Sigmoid colon (tissue), 4 donors: ENCODE measurements around the gene RAPGEF2.

Experiments used
- EP300 ChIP-seq, 4 donors: sonication (generic); formaldehyde crosslinking; IDR thresholded peaks; one replicate each; pipeline ENCODE4 v1.6.1; 2017; ENCODE audit warnings: antibody characterized with exemption in 4 of 4
- POLR2A ChIP-seq, 2 donors: fragments of 450-650 bp; IDR thresholded peaks; one replicate each; pipeline ENCODE4 v1.6.1; 2016; ENCODE audit warnings: antibody characterized with exemption in 2 of 2, mild to moderate bottlenecking in 2 of 2, moderate library complexity in 2 of 2
- TF ChIP-seq, protein P1 (sequence below), 4 experiments: fragments of 450-650 bp in 3 of 4; fragments of 200-600 bp in 1 of 4; IDR thresholded peaks; one replicate each; pipeline ENCODE4 v1.5.1; 2016 to 2019; ENCODE audit warnings: antibody characterized with exemption in 4 of 4, mild to moderate bottlenecking in 3 of 4, moderate library complexity in 2 of 4

DNA sequence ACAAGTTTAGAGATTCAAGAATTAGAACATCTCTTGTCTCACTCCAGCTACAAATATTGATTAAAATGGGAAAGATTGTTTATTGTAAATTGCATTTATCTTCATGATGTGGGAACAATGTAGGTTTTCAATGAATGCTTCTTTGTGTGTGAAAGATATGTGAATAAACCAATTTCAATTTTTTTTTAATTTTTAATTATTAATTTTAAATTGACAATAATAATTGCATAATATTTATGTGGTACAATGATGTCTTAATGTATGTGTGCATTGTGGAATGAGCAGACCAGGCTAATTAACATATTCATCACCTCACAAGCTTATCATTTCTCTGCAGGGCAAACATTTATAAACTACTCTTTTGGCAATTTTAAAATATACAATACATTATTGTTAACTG, 281.1 kb downstream of the RAPGEF2 start:
- TF ChIP-seq POLR2A (IDR thresholded peaks at IDR 0.05) (no peak), EP300 (IDR thresholded peaks at IDR 0.05) (no peak)
- TF ChIP-seq, protein P1, sequence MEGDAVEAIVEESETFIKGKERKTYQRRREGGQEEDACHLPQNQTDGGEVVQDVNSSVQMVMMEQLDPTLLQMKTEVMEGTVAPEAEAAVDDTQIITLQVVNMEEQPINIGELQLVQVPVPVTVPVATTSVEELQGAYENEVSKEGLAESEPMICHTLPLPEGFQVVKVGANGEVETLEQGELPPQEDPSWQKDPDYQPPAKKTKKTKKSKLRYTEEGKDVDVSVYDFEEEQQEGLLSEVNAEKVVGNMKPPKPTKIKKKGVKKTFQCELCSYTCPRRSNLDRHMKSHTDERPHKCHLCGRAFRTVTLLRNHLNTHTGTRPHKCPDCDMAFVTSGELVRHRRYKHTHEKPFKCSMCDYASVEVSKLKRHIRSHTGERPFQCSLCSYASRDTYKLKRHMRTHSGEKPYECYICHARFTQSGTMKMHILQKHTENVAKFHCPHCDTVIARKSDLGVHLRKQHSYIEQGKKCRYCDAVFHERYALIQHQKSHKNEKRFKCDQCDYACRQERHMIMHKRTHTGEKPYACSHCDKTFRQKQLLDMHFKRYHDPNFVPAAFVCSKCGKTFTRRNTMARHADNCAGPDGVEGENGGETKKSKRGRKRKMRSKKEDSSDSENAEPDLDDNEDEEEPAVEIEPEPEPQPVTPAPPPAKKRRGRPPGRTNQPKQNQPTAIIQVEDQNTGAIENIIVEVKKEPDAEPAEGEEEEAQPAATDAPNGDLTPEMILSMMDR (IDR thresholded peaks at IDR 0.05): no peak
